Measurements from ENCODE around the gene HOGA1.

DNA sequence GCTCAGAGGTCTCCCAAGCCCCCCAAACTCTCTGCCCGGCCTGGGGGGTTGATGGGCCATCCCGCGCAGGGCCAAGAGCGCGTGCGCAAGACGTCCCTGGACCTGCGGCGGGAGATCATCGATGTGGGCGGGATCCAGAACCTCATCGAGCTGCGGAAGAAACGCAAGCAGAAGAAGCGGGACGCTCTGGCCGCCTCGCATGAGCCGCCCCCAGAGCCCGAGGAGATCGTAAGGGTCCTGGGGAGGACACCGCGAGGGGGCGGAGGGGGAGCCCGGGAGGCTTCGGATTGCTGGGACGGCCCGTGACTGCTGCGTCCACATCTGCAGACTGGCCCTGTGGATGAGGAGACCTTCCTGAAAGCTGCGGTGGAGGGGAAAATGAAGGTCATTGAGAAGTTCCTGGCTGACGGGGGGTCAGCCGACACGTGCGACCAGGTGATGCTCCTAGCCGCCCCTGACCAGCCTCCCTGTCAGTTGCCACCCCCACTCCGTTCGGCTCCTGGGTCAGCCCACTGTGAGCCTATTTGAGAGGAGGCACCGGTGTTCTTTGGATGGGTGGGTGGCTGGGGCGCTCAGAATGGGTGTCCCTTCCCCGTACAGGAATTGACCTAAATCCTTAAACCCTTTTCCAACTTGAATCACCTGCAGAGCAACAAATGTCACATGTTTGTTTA lies 5.9 kb upstream of the HOGA1 start:
- TF ChIP-seq, protein P1, sequence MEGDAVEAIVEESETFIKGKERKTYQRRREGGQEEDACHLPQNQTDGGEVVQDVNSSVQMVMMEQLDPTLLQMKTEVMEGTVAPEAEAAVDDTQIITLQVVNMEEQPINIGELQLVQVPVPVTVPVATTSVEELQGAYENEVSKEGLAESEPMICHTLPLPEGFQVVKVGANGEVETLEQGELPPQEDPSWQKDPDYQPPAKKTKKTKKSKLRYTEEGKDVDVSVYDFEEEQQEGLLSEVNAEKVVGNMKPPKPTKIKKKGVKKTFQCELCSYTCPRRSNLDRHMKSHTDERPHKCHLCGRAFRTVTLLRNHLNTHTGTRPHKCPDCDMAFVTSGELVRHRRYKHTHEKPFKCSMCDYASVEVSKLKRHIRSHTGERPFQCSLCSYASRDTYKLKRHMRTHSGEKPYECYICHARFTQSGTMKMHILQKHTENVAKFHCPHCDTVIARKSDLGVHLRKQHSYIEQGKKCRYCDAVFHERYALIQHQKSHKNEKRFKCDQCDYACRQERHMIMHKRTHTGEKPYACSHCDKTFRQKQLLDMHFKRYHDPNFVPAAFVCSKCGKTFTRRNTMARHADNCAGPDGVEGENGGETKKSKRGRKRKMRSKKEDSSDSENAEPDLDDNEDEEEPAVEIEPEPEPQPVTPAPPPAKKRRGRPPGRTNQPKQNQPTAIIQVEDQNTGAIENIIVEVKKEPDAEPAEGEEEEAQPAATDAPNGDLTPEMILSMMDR (IDR thresholded peaks at IDR 0.05; ENCODE audit: poor library complexity), result no peak
- TF ChIP-seq EZH2 (IDR thresholded peaks at IDR 0.05; ENCODE audit: borderline replicate concordance), result no peak

Data from hepatocyte (in vitro differentiated cells).